GM23248 (cell line): ENCODE data around the gene SLC12A7.

ENCODE experiments used
- EZH2 ChIP-seq: fragments of 200-600 bp; sonication (generic); IDR thresholded peaks from 2 replicates; pipeline ENCODE4 v1.6.1; 2018; ENCODE audit warnings: antibody characterized with exemption, mild to moderate bottlenecking; ENCODE audit not compliant: insufficient read depth, poor library complexity, severe bottlenecking
- EZH2phosphoT487 ChIP-seq: fragments of 200-600 bp; sonication (generic); IDR thresholded peaks from 2 replicates; pipeline ENCODE4 v1.6.1; 2018; ENCODE audit warnings: antibody characterized with exemption, moderate library complexity, mild to moderate bottlenecking, low read depth; ENCODE audit not compliant: insufficient read depth

DNA sequence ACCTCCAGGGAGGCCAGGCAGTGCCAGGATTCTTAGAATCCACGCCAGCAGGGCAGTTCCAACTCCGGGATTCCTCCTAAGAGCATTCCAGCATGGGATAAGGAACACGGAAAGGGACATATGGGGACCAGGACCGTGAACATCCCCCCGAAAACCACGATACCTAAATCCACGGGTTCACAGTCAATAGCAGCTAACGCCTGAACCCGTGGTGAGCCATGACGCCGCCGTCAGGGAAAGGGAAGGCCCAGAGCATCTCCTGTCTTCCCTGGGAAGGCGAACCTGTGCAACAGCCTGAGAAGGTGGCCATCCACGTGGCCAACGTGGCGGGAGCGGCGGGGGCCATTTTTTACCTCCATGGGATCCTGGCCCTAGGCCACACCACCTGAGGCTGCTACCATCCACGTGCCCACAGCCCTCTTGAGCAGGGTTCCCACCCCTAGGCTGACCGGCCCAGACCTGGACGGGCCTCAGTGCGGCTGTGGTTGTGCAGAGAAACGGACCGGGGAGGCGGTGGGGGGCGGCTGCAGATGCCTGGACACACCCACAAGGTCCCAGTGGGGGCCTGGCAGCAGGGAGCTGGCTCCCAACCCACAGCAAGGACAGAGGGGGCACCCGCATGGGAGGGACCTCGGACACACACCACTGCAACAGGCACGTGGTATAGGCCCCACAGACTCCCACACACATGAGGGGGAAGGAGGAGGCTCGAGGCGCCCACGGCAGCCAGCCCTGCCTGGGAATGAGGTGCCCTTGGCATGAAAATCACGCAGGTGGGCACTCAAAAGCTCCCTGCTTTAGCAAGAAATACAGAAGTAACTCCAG lies 42.8 kb downstream of the SLC12A7 start:
- TF ChIP-seq EZH2 (no peak), EZH2phosphoT487 (no peak)
